Astrocyte of the hippocampus (primary cell): ENCODE measurements around the gene PLXNB3.
"Not testable (repeated sequence)": the region's sequence is repeated elsewhere in the genome, so short reads cannot be mapped to it uniquely, and the experiment has no call there.

Experiments
- DNase-seq: peaks from one replicate; pipeline ENCODE4 v3.0.0; 2011; ENCODE audit warnings: low read depth, low spot score

Gene PLXNB3

DNA sequence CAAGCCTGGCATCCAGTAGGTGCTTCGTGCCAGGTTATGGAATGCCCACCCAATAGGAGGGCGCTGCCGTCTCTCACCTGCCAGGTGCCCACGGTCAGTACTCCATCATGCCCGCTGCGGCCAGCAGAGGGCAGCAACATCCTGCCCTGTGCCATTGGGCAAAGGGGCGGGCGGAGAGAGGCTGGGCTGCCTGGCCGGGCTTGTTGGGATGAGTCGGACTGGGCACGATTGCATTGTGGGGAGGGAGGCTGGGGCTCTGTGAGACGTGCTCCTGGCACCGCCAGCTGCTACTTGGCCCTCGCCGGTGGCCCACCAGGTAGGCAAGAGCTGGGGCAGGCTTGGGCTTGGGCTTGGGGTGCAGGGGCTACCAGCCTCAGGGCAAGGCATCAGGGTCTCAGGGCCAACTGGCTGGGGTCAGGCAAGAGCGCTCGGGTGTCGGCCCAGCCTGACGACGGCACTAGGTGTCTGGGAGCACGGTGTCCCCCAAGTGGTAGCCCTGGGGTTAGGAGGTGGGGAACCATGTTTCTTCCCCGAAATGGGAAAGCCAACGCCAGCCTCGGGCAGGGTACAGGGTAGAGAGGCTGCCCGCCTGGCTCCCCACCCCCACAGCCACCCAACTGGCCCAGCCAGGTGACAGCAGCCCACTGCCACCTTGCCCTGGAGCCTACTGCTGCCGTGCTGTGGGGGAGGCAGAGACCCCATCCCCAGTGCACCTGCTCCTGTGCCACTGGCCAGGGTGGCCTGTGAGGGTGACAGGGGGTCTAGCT lies at the start of gene PLXNB3:
Gene PLXNB3 (plus strand): TSS at position 261 of the 767 bp plus-strand sequence. CDS start 1,287 bp downstream, outside the sequence.
- DNase-seq: peak; percentile 84

DNA sequence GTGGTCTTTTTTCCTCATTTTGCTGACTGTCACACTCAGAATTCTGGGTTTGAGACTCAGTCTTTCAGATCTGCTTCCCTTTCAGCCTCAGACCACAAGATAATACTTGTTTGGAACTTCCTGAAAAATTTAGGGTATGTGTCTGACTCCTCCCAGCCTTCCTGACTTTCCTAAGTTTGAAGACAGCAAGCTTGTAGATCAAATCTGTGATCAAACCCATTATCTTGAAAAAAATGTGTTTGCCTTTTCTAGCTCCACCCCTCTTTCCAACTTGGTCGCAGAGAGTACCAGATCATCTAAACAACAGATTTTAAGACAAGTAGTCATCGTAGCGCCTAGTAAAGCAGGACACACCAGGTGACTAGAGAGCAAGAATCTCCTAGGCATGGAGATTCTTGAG lies 49.8 kb upstream of the PLXNB3 start:
- no peak for DNase-seq

DNA sequence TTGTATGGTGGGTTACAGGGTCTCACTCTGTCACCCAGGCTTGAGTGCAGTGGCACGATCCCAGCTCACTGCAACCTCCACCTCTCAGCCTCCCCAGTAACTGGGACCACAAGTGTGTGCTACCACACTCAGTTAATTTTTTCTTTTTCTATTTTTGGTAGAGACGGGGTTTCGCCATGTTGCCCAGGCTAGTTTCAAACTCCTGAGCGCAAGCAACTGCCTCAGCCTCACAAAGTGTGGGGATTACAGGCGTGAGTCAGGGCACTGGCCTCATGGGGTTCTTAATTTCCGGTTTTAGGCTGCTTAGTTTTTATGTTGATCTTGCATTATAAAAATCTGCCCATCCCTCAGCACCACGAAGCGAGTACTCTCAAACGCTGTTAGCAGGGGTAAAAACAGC lies 46.6 kb upstream of the PLXNB3 start:
- DNase-seq: no peak

DNA sequence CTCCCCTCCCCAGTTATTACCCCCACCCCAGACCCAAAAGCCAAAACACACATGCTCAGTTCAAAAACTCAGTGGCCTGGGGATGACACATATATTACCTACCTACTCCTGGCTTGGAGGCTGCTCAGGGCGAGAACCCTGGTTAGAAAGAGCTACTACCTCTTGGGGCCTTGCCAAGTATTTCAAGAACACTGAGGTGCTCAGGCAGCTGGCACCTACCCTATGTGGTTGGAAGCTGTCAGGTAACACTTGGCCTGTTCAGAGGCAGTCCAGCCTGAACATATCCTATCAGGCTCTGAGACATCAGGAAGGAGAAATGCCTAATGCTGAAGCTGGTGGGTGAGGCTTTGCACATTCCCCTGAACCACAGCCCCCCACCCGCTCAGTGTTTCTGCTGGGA lies 44.8 kb upstream of the PLXNB3 start:
- DNase-seq: no peak

DNA sequence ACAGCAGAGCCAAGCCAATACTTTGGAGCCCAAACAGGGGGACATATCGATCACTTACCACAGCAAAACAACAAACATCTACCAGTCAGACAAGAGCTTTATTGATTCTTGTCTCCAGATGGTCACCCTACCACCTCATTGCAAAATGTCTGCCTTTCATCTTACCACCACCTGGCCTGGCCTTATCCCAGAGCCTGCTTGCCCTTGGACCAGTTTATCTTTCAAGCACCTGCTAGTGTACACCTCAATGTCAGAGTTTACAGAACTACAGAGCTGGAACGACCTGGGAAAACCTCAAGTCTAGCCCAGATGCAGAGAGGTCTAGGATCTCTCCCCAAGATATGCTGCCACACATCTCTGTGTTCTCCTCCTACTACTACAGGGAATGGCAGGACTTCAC lies 44.3 kb upstream of the PLXNB3 start:
- no peak for DNase-seq

DNA sequence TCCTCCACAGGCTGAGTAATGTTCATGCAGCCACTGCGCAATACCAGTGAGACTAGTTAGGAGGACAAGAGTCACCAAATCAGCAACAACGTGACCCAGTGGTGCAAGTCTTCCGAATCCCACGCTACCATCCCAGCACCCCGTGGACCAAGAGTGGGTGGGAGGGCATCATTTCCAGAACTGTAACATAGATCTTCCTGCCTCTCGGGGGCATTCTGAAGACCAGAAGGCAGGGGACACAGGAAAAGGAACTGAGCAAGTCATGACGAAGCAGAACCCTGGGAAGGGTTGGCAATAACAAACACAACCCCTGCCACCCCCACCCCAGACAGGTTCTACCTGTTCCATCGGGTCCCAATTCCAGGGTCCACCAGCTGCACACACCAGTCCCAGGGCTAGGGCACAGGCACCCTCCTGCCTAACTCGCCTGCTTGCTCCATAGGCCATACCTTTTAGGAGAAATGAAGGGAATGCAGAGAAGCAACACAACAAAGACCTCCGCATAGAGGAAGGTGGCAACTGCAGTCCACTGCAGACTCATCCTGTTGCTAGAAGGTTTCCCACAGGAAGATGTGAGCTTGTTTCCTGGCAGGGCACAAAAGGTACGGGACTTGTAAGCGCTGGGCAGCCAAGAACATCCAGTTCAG lies 41.2 kb upstream of the PLXNB3 start:
- no peak for DNase-seq

DNA sequence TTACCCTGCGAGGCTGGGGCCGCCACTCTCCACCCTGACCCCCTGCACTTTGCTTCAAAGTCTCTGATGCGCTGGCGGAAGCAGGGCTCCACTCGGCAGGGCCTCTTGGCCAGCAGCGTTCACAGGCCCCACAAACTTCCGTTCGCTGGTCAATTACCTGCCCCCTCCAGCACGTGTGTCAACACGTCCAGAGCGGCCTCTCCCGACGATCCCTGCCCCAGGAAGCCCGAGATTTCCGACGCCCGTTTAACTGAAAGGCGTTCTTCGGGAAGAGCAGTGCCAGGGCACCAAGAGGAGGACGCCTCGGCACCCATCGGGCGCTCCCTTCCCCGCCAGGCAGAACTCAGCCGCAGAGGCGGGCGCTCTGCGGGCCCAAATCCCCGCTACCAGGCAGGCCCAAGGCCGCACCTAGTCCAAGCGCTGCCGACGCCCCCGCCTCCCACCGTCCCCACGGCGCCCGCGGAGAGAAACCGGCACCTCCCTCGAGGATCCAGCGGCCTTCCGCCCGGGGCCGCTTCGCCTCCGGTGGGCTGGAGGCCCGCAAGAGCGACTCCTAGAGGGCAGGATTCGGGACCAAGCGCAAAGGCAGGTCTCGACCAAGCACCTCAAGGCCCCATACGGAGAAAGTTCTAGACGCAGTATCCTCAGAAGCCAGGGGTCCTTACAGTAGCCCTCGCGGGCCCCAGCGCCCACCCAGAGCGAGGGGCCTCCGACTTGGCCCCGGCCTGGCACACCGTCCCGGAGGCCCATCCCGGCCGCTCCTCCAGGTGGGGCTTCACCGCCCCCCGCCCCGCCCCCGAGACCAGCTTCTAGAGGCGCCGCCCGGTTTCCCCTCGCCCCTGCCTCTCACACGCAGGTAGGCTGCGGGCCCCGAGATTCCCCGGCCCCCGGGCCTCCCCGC lies 40.4 kb upstream of the PLXNB3 start:
- peak; percentile 66 for DNase-seq

DNA sequence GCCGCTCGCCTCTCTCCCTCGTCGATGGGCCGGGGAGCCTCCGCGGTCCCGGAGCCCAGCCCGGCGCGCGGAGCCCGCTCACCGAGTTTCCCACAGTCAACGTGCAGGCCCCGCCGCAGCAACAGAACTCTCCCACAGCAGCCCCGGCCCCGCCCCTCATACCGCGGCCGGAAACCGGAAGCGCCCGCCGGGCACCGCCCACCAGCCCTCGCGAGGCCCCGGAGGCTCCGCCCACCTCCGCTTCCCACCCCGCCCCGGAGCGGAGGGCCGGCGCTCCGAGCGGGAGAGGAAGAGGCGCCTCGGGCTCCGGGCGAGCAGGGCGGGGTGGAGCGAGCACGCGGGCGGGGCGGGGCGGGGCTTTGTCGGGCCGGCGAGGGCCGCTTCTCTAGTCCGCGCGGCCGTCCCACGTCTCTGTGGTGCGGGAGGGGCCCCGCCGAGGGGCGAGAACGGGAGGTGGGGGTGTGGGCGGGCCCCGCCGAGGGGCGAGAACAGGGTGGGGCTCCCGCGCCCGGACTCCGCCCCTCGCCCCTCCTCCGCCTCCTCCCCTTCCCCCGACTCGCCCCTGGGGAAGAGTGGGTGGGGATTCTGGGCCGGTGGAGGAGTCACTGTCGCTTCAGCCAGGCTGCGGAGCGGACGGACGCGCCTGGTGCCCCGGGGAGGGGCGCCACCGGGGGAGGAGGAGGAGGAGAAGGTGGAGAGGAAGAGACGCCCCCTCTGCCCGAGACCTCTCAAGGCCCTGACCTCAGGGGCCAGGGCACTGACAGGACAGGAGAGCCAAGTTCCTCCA lies 39.6 kb upstream of the PLXNB3 start, which contains the start of the genes ABCD1 and BCAP31:
Gene ABCD1 (plus strand): TSS at position 605 of the 787 bp plus-strand sequence. CDS start 411 bp downstream, outside the sequence.
Gene BCAP31 (minus strand): TSS at position 136 of the 787 bp plus-strand sequence. CDS start 1,143 bp downstream, outside the sequence.
- peak; percentile 94 for DNase-seq

DNA sequence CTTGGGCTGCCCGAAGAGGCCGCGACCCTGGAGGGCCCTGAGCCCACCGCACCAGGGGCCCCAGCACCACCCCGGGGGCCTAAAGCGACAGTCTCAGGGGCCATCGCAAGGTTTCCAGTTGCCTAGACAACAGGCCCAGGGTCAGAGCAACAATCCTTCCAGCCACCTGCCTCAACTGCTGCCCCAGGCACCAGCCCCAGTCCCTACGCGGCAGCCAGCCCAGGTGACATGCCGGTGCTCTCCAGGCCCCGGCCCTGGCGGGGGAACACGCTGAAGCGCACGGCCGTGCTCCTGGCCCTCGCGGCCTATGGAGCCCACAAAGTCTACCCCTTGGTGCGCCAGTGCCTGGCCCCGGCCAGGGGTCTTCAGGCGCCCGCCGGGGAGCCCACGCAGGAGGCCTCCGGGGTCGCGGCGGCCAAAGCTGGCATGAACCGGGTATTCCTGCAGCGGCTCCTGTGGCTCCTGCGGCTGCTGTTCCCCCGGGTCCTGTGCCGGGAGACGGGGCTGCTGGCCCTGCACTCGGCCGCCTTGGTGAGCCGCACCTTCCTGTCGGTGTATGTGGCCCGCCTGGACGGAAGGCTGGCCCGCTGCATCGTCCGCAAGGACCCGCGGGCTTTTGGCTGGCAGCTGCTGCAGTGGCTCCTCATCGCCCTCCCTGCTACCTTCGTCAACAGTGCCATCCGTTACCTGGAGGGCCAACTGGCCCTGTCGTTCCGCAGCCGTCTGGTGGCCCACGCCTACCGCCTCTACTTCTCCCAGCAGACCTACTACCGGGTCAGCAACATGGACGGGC lies 38.8 kb upstream of the PLXNB3 start:
- DNase-seq: peak; percentile 7

DNA sequence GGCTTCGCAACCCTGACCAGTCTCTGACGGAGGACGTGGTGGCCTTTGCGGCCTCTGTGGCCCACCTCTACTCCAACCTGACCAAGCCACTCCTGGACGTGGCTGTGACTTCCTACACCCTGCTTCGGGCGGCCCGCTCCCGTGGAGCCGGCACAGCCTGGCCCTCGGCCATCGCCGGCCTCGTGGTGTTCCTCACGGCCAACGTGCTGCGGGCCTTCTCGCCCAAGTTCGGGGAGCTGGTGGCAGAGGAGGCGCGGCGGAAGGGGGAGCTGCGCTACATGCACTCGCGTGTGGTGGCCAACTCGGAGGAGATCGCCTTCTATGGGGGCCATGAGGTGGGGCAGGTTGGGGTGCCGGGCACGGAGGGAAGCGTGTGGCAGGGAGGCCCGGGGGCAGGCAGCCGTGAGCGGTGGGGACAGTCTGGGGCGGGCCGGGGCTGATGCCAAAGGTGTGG lies 38.2 kb upstream of the PLXNB3 start:
- no peak for DNase-seq

DNA sequence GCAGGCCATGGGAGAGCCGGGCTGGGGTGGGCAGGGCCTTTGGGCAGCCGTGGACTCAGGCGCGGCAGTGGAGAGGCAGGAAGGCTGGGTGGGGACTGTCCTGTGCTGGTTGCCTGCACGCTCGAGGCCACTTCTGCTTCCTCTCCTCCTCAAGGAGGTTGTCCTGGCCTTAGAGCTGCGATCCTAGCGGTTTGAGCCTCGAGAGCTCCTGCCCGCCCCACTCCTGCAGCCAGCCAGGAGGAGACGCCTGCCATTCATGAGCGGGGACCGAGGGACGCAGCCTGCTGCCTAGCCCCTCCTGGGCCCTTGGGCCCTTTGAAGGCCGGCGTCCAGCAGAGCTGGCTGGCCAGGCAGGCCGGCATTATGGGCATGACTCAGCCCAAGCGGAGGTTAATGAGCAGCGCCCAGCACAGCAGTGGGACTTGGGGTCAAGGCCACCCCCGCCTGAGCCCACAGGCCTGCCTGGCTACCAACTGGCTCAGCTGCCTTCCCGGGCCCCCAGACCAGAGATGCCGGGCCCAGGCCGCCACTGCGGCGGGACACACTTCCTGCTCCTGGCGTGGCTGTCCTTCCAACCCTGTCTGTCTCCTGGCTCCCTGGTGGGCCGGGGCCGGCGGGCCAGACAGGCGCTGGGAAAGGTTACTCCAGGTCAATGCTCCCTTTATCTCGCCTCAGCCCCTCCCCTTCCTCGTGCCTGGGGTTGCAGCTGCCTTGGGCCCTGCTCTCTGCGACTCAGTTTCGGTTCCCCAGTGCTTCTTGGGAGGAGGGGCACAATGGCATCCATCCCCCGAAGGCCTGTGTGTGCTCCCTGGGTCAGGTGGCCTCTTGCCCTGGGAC lies 37.5 kb upstream of the PLXNB3 start:
- peak; percentile 61 for DNase-seq

DNA sequence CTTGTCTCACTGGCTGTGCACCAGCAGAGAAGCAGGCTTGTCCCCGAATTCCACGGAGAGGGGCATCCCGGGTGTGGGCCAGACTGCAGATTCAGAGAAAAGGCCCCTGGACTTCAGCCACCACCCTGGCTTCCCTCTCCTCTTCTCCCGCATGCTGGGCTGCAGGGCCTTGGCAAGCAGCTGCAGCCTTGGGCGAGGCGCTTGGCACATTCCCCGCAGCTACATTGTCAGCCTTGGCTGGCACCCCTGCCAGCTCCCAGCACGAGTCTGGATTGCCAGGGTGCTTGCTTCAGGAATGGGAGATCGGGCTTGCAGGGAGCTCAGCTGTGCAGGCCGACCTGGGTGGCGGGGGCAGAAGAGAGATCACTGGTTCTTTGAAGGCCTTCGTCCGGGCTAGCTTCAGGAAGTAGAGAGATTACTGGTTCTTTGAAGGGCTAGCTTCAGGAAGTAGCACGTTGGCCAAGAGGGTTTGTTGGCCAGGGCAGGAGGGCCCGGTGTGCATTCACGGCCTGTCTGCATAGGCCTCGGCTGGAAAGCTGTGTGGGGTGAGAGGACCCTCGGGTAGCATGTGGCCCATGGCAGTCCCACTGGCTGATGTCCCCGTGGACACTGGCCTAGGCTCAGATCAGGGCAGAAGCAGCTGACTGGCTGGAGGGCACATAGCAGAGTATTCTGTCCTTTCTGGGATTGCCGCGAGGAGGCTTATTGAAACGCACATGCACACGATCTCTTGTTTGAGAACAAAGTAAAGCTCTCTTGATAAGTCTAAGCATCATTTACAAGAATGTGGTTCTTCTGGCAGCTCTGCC lies 36.7 kb upstream of the PLXNB3 start:
- peak; percentile 56 for DNase-seq

DNA sequence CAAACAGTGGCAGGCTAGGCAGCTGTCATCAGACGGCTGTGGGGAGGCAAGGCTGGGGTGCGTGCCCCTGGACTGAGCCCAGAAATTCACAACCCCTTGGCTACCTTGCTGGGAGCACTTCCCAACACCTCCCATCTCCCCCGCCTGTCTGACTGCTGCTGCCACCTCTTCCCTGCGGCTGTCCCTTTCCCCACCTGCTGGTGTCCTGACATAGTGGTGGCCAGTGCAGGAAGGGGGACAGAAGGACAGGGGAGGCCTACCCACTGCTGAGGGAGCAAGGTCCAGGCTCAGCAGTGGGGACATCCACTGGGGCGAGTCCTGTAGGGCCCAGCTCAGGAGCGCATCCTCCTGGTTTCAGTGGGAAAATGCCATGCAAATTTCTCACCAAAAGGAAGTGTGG lies 36.0 kb upstream of the PLXNB3 start:
- no peak for DNase-seq

DNA sequence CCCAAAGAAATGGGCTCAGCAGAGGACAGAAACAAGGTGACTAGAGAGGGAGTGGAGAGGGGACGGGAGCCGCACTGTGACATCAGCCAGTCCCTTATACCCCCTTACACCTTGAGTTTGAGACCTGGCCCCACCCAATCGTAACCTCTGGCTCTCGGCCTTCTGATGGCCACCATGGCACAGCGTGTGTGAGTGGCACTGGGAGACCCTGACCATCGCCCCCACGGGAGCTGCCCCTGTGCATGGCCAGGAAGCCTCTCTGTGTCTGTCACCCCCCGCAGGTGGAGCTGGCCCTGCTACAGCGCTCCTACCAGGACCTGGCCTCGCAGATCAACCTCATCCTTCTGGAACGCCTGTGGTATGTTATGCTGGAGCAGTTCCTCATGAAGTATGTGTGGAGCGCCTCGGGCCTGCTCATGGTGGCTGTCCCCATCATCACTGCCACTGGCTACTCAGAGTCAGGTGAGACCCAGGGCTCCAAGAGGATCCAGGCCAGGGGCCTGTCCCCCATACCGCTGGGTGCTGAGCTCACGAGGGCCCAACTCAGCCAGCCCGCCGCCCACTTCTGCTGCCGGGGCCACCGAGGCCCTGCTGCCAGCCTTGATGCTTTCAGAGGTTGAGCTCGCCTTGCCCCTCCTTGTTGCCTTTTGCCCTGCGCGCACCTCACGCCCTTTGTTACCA lies 35.0 kb upstream of the PLXNB3 start:
- DNase-seq: no peak

DNA sequence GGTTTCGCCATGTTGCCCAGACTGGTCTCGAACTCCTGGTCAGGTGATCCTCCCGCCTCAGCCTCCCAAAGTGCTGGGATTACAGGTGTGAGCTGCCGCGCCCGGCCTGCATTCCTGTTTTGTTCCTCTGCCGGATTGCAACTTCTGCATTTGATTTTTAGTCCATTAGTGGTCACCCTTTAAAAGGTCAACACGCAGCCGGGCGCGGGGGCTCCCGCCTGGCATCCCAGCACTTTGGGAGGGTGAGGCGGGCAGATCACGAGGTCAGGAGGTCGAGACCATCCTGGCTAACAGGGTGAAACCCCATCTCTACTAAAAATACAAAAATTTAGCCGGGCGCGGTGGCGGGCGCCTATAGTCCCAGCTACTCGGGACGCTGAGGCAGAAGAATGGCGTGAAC lies 33.9 kb upstream of the PLXNB3 start:
- DNase-seq: not testable (repeated sequence)

DNA sequence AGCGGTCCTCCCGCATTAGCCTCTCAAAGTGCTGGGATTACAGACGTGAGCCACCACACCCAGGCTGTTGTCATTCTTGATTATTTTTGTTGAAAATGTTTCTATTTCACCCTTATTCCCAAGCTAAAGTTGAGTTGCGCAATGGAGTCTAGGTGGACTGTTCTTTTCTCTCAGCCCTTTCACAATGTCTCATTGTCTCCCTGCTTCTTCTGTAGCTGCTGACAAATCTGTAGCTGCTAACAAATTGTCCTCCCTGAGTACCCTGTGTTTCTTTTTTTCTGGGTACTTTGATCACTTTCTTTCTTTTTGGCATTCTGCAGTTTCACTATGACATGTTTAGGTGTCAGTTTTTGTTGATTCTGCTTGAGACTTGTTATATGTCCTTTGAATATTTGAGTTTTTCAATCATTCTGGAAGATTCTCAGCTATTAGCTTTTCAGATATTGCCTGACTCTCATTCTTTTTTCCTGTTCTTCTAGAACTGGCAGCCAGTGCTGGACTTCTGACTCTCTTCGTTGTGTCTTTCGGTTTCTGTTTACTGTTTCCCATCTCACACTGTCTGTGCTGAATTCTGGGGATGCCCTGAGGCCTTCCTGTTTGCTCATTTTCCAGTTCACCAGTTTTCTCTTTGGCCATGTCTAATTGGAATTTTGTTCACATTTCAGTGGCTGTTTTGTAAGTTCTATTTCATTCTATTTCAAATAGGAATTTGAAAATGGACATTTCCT lies 32.8 kb upstream of the PLXNB3 start:
- DNase-seq: no peak

DNA sequence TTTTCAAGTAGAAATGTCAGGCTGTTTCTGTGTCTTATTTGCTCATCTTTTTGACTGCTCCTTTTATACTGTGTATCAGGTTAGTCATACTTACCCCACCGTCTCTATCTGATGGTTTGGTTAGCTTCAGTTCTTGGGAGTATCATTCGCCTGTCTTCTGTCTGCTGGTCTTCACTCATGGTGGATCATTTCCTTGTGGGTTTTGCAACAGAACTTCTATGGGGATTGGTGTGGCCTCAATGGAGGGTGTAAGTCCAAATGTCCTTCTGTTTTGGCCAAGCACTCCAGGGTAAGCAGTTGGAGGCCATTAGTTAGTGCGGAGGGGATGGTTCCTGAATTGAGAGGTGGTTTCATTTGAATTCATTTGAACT lies 32.2 kb upstream of the PLXNB3 start:
- DNase-seq: no peak
